Naive thymus-derived CD8-positive, alpha-beta T cell (primary cell): ENCODE data around the gene ZBP1. TPM values are rescaled to one million over a fixed set of nuclear protein-coding genes. Genes with fewer than 3 reads are reported as not detected.

Experiments
- ATAC-seq, 2 donors: fragments of 150-1000 bp; cut with Tn5 transposase in 1 of 2; sonication (Bioruptor Pico), chemical (Tn5 transposase) in 1 of 2; 1 replicate in 1 of 2; 2 replicates in 1 of 2; pipeline ENCODE4 v1.10.0; 2021; ENCODE audit warnings: mild to moderate bottlenecking in 2 of 2, moderate library complexity in 2 of 2
- POLR2A ChIA-PET: fragments of 350-600 bp; sonication (Branson Sonifier 250); formaldehyde crosslinking; loops from one replicate; lab custom pipeline; 2021; ENCODE audit warnings: antibody characterized with exemption; lab: Charles Lee
- DNase-seq, 10 donors: peaks; one replicate each; pipeline versions ENCODE4 v3.0.0 to v3.0.0-alpha.2; 2020 to 2022
- H3K27ac Mint-ChIP-seq, 10 donors: one replicate each; pipeline ENCODE4 v1.8.0; 2020 to 2022; ENCODE audit warnings: mild to moderate bottlenecking in 10 of 10, mixed read lengths in 10 of 10, moderate library complexity in 4 of 10, inconsistent platforms in 1 of 10
- H3K27me3 Mint-ChIP-seq, 5 donors: one replicate each; pipeline ENCODE4 v1.8.0; 2021 to 2022; ENCODE audit warnings: mixed read lengths in 5 of 5
- H3K36me3 Mint-ChIP-seq, 3 donors: one replicate each; pipeline ENCODE4 v1.8.0; 2020 to 2022; ENCODE audit warnings: mixed read lengths in 3 of 3, mild to moderate bottlenecking in 2 of 3, inconsistent platforms in 1 of 3
- H3K4me1 Mint-ChIP-seq, 4 donors: one replicate each; pipeline ENCODE4 v1.8.0; 2021 to 2022; ENCODE audit warnings: mixed read lengths in 4 of 4
- H3K4me3 Mint-ChIP-seq, 10 donors: one replicate each; pipeline ENCODE4 v1.8.0; 2020 to 2022; ENCODE audit warnings: mild to moderate bottlenecking in 10 of 10, mixed read lengths in 10 of 10, moderate library complexity in 6 of 10, inconsistent platforms in 1 of 10
- H3K9me3 Mint-ChIP-seq, 9 donors: one replicate each; pipeline ENCODE4 v1.8.0; 2020 to 2022; ENCODE audit warnings: mixed read lengths in 9 of 9, mild to moderate bottlenecking in 3 of 9, inconsistent platforms in 1 of 9, moderate library complexity in 1 of 9
- polyA plus RNA-seq, 3 donors: library from polyadenylated mRNA; unstranded; fragments of 300-500 nt; fragmentation: Illumina TruSeq; gene quantifications; one replicate each; pipeline ENCODE4 v1.2.3, GENCODE V29; 2021
- total RNA-seq, 8 experiments: library from RNA in 2 of 8; stranded (reverse) in 2 of 8; gene quantifications; one replicate each; pipeline ENCODE4 v1.2.3 and lab custom pipeline; 2021 to 2026

Gene ZBP1
- total and polyA plus RNA-seq, 5 experiments from 2014 or later, result 6.2 to 10.9 (median 10.2) TPM

DNA sequence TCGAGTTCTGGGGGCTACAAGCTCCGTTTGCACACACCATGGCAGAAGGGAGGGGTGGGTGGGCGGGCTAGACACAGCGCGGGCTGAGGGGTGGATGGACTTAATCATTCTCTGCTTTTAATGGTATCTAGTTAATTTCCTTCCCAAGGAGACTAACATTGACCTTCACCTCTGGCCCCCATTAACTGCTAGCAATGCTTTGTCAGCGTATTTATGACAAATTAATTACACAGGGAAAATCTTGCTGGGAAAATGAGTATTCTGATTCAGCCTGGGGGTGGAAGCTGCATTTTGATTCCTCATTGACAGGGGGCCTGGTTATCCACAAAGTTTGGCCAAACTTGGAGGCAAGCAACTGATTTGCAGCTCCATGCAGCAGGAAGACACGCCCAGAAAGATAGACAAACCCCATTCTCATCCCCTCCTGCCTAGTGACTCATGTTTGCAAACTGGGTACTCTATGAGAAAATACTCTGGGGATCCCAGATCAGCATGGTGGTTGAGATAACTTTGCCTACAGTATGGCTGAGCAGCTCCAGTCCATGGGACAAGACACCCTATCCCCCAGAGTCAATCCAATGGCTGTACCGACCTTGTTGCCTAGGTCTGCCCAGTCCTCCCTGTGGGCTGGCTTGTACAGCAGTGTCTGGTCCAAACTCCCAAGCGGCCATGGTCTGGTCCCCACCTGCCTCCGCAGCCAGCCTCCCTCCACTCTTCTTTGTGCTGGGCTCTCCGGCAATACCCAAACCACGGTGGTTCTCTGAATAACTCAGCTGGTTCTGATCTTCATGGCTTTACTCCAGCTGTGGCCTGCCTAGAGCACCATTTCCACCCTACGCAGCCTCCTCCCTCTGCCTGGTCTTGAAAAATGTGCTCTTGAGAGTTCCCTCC is 19.7 kb downstream of the ZBP1 start:
- peak in 1 of 10 donors; percentile 27 for DNase-seq
- H3K9me3 Mint-ChIP-seq, result no peaks in the 10 kb centered on the region
- peak overlapping the region in 3 of 10 donors; percentile 13 to 53 (median 29) for H3K27ac Mint-ChIP-seq
- POLR2A ChIA-PET, result interaction anchor here (2.7 to 3.3 kb wide), 2 partner anchors 19 to 29 kb away, joined by 9 read pairs; partner anchors contain the start of gene ZBP1
- H3K4me1 Mint-ChIP-seq, result peaks cover 5 to 20% (median 15%) of the 10 kb centered on the region in 4 donors
- no peak for ATAC-seq
- H3K36me3 Mint-ChIP-seq, result peaks cover 0 to 4% (median 0%) of the 10 kb centered on the region in 3 donors
- H3K27me3 Mint-ChIP-seq, result no peaks in the 10 kb centered on the region
- no peak overlapping the region for H3K4me3 Mint-ChIP-seq

DNA sequence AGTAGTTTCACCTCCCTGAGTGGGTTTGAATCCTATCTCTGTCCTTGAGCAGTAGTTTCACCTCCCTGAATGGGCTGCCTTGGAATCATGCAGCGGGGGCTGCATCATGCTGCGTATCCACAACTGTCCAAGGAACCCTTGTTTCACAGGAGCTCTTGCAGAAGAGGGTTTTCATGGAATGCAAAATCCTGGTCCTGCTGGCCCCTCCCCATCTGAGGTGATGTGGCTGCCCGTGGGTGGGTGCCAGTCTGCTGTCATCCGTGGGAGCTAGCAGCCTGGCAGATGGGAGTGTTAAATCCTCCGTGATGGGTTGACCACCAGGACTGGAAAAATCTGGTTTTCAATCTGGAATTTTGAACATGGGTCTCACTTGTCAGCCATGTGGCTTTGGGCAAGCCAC is 21.7 kb downstream of the ZBP1 start:
- DNase-seq (peak in 1 of 10 donors; percentile 18), ATAC-seq (no peak)
- Mint-ChIP-seq H3K9me3 (no peaks in the 10 kb centered on the region), H3K27ac (peak overlapping the region in 1 of 10 donors; percentile 72), H3K36me3 (no peaks in the 10 kb centered on the region), H3K4me3 (peak overlapping the region in 1 of 10 donors; percentile 36), H3K4me1 (peaks cover 5 to 9% (median 7%) of the 10 kb centered on the region in 4 donors), H3K27me3 (no peaks in the 10 kb centered on the region)
- POLR2A ChIA-PET, result interaction anchor here (1.2 to 3.3 kb wide), 3 partner anchors 21 to 31 kb away, joined by 3 to 9 read pairs (median 9); partner anchors contain the start of gene ZBP1

DNA sequence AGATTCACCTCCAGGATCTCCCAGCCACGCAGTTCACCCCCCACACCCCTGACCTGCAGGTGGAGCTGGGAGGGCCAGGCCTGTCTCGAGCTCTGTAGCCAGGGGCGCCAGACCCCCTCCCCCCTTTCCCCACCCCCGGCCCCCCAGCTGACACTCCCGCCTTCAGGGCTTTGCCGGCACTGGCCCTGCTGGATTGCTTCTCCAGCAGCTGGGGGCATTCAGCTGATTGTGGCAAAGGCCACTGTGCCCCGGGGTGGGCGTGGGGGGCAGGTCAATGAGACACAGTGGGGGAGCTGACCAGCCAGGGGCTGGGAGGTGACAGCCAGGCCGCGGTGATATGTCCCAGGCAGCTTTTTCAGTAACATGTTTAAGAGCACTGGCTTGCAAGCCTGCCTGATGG is 22.2 kb downstream of the ZBP1 start:
- H3K9me3 Mint-ChIP-seq, result no peaks in the 10 kb centered on the region
- peak overlapping the region in 1 of 10 donors; percentile 72 for H3K27ac Mint-ChIP-seq
- peaks cover 5 to 11% (median 7%) of the 10 kb centered on the region in 4 donors for H3K4me1 Mint-ChIP-seq
- DNase-seq (peak in 1 of 10 donors; percentile 44), ATAC-seq (no peak)
- no peaks in the 10 kb centered on the region for H3K27me3 Mint-ChIP-seq
- H3K4me3 Mint-ChIP-seq, result no peak overlapping the region
- H3K36me3 Mint-ChIP-seq, result no peaks in the 10 kb centered on the region
- POLR2A ChIA-PET, result interaction anchor here (1.2 to 2.7 kb wide), 2 partner anchors 22 to 25 kb away, joined by 3 to 9 read pairs; partner anchors contain the start of gene ZBP1

DNA sequence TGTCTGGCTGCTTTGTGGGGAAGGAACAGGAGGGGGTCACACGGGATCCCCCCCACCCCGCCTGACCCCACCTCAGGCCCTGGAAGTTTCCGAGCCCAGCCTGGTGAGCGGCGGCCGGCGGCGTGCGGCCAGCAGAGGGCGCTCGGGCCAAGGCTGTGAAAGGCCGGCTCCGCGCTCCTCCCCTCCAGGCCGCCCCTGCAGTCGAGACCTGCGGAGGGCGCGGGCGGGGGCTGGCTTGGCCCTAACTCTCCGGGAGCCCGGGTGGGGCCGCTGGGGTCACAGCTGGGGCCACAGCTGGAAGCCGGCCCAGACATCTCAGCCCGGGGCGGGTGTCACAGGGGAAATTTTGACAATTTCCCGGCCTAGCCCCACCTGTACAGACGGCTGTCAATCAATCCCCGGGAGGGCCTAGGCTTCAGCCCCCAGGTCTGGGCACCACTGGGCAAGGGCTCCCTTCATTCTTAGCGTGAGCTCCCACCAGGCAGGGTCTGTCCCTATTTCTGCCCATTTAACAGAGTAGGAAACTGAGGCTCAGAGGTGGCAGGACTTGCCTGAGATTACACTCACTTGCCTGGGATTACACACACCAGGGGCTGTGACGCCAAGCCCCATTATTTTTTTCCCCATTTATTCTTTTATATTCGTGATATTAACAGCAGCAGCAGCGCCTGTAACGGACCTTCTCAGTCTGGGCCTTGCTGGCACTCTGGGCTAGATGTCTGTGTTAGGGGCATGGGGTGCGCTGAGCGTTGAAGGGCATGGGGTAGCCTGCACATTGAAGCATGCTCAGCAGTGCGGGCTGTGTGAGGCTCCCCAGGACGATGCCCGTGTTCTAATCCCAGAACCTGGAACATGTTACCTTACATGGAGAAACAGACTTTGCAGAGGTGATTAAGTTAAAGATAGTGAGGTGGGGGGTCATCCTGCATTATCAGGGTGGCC is 23.0 kb downstream of the ZBP1 start:
- Mint-ChIP-seq H3K9me3 (no peaks in the 10 kb centered on the region), H3K27ac (peak overlapping the region in 3 of 10 donors; percentile 33 to 46 (median 36)), H3K27me3 (no peaks in the 10 kb centered on the region), H3K4me3 (peak overlapping the region in 2 of 10 donors; percentile 18 to 44), H3K36me3 (no peaks in the 10 kb centered on the region), H3K4me1 (peaks cover 5 to 11% (median 7%) of the 10 kb centered on the region in 4 donors)
- POLR2A ChIA-PET, result interaction anchor here (1.3 to 2.1 kb wide), 2 partner anchors 25 to 33 kb away, joined by 6 to 12 read pairs; no protein-coding TSS in a partner anchor
- peak; percentile 57 to 86 (median 78) for DNase-seq
- ATAC-seq, result peak; percentile 91 to 96

DNA sequence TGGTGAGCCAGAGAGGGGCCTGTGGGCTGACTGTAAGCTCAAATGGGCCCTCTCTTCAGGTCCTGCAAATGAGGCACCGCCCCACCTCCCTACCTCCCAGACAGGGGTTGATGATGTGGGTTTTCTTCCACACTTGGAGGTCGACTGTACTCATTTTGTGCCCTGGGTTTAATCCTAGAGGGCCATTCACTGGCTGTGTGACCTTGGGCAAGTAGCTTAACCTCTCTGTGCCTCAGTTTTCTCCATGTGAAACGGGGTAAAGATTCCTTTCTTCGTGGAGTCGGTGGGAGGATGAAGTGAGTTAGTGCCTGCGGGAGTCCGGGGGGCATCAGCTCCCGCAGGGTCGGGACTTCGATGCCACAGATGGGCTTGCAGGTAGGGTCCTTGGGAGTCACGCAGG is 23.9 kb downstream of the ZBP1 start:
- H3K27ac Mint-ChIP-seq, result peak overlapping the region in 1 of 10 donors; percentile 82
- peaks cover 0 to under 1% (median 0%) of the 10 kb centered on the region in 9 donors for H3K9me3 Mint-ChIP-seq
- DNase-seq (no peak), ATAC-seq (no peak)
- H3K4me1 Mint-ChIP-seq, result peaks cover 4 to 11% (median 5%) of the 10 kb centered on the region in 4 donors
- POLR2A ChIA-PET, result interaction anchor here (0.7 to 2.1 kb wide), 7 partner anchors 23 to 582 kb away, joined by 3 to 12 read pairs (median 3); no protein-coding TSS in a partner anchor
- H3K27me3 Mint-ChIP-seq, result no peaks in the 10 kb centered on the region
- no peaks in the 10 kb centered on the region for H3K36me3 Mint-ChIP-seq
- no peak overlapping the region for H3K4me3 Mint-ChIP-seq

DNA sequence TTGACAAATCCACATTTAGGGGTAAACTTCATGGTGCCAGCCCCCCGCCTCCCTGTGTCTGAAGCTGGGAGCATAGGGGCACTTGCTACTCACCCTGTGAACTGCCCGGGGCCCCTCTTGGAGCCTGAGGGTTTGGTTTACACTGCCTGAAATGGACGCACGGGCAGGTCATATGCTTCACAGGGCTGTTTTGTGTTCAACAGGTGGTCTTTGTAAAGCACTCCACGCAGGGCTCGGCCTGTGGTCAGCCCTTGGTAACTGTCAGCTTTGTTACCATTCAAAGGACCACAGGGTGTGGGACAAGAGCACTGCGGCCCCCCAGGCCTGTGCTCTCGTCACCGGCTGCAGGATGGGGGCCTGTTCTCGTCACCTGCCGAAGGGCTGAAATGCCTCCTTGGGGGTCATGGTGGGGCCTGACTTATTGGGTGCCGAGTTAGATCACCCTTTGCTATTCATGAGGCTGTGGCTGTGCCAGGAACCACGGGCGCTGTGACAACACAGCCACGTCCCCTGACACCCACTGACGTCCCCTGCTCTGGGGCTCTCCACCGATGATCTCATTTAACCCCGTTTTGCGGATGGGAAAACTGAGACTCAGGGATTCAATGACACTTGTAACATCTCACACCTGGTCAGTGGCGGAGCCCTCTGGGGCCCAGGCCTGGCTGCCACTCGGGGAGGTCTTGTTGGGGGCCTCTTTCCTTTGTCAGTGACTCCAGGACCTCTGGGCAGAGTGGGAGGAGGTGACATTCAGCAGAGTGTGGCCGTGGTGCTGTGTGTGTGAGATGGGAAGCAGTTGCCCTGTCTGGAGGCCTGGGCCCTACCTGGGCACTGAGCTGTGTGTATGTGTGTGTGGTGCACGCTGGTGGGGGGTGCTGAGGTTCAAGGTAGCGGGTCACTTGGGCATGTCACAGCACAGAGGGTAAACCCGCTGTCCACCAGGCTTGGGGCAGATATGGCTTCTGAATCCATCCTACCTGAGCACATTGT is 24.9 kb downstream of the ZBP1 start:
- no peaks in the 10 kb centered on the region for H3K27me3 Mint-ChIP-seq
- peaks cover 0 to 11% (median 3%) of the 10 kb centered on the region in 4 donors for H3K4me1 Mint-ChIP-seq
- POLR2A ChIA-PET, result interaction anchor here (0.7 to 2.1 kb wide), 6 partner anchors 24 to 87 kb away, joined by 3 to 12 read pairs (median 4); no protein-coding TSS in a partner anchor
- H3K27ac Mint-ChIP-seq, result peak overlapping the region in 2 of 10 donors; percentile 32 to 82
- peaks cover 0 to 2% (median 0%) of the 10 kb centered on the region in 9 donors for H3K9me3 Mint-ChIP-seq
- no peaks in the 10 kb centered on the region for H3K36me3 Mint-ChIP-seq
- no peak overlapping the region for H3K4me3 Mint-ChIP-seq
- no peak for ATAC-seq
- peak in 1 of 10 donors; percentile 53 for DNase-seq

DNA sequence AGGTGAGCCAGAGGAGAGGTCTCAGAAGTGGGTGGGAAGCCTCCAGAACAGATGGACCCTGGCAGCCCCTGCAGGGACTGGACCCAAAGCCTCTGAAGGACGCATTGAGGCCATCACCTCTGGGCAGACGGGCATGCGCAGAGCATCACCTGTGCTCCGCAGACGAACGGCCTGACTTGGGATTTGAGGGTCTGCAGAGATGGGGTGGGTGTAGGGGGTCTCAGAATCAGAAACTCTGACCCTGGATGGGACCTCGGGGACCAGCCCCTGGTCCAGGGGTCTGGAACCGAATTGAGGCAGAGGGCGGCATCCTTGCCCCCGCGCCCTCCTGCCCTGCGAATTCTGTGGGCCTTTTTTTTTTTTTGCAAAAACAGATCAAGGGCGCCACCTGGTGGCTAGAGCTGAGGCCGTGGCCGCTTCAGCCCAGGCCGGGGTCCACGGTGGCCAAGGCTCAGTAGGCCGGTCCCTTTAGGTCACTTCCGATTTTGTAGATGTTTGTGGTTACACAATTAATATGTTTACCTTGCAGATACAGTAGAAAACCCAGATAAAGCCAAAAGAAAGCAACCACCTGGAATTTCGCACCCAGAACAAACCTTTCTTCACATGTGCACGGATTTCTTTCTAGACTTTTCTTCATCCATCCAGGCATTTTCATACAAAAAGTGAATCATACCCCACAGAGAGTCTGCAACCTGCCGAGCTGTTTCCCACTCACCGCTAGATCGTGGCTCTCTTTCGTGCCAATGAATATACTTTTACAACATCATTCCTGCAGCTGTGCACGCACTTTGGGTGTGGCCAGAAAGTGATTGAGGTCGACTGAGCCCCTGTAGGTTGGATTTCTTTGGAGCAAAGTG is 25.9 kb downstream of the ZBP1 start:
- H3K9me3 Mint-ChIP-seq, result peaks cover 0 to 4% (median 0%) of the 10 kb centered on the region in 9 donors
- no peaks in the 10 kb centered on the region for H3K36me3 Mint-ChIP-seq
- POLR2A ChIA-PET, result interaction anchor here (0.6 kb wide), 1 partner anchor 497 kb away, joined by 6 read pairs; no protein-coding TSS in a partner anchor
- no peak overlapping the region for H3K4me3 Mint-ChIP-seq
- no peaks in the 10 kb centered on the region for H3K27me3 Mint-ChIP-seq
- peak in 9 of 10 donors; percentile 9 to 71 (median 50) for DNase-seq
- ATAC-seq, result peak; percentile 30 to 33
- peak overlapping the region in 3 of 10 donors; percentile 18 to 88 (median 56) for H3K27ac Mint-ChIP-seq
- peaks cover 0 to 11% (median 3%) of the 10 kb centered on the region in 4 donors for H3K4me1 Mint-ChIP-seq

DNA sequence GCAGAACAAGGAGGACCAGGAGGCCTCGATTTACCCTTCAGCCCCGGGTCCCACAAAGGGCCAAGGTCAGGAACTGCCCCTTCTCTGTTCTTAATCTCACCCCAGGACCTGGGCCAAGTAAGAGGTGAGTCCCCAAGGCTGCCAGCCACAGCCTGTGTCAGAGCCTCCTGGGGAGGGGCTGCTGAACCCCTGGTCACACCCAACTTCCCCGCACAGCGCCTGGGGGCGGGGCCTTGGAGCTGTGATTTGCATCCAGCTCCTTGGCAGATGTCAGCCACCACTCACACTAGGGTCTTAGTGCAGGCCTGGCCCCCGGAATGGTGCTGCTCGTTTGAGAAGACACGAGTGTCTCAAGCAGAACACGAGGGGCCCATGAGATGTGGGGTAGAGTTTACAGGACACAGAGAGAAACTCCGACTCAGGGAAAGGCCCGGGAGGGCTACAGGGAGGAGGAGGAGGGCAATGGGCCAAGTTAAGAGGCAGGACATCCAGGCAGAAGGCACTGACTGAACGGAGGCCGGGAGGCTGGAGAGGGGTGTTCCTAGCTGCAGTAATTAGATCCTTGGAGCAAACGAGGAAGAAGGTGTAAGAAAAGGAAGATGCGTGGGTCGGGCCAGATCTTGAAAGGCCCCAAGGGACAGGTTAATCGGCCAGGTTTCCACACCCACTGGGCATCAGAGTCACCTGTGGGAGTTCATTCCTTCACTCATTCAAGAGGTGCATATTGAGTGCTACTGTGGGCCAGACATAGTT is 26.9 kb downstream of the ZBP1 start:
- DNase-seq, result peak in 1 of 10 donors; percentile 60
- H3K9me3 Mint-ChIP-seq, result peaks cover 0 to 4% (median 0%) of the 10 kb centered on the region in 9 donors
- H3K4me3 Mint-ChIP-seq, result peak overlapping the region in 1 of 10 donors; percentile 47
- ATAC-seq, result no peak
- H3K4me1 Mint-ChIP-seq, result peaks cover 0 to 11% (median 3%) of the 10 kb centered on the region in 4 donors
- peak overlapping the region in 3 of 10 donors; percentile 27 to 88 (median 80) for H3K27ac Mint-ChIP-seq
- POLR2A ChIA-PET, result no interaction called here
- no peaks in the 10 kb centered on the region for H3K27me3 Mint-ChIP-seq
- H3K36me3 Mint-ChIP-seq, result no peaks in the 10 kb centered on the region

DNA sequence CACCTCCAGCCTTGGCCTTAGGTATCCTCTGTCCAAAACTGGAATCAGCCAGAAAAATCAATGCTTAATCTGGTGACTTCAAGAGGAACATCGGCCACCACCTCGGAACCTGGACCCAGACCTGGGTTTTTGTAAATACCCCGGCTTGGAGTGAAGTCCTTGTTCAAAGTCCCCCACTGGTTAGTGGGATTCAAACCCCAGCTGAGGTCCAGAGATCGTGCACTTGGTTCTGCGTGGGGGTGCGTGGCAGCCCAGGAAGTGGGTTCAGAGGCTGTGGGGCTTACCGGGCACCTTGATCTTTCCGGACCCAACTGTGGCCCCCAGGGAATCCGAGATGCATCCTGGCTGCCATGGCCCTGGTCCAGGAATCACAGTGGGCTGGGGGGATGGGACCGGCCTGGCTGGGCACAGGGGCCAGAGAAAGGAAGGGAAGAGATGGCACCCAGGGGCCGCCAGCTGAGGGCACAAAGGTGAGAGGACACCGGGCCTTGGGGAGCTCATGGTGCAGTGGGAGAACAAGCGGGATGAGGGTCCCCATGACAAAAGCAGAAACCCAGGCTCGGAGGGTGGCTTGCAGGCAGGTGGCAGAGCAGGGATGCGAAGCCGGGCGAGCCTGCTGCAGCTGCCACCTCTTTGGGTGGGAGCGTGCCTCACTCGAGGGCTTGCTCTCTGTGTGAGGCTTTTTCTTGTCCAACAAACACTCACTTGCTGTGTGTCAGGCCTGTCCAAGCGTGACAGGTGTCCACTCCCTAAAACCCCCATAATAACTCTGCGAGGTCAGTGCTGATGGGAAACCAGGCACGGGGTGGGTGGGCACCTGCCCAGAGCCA is 27.7 kb downstream of the ZBP1 start:
- H3K9me3 Mint-ChIP-seq, result peaks cover 0 to 7% (median 0%) of the 10 kb centered on the region in 9 donors
- POLR2A ChIA-PET, result no interaction called here
- ATAC-seq, result no peak

More for the DNA sequence above, 27.7 kb downstream of the ZBP1 start:
- no peak overlapping the region for H3K4me3 Mint-ChIP-seq
- peak in 1 of 10 donors; percentile 50 for DNase-seq
- peaks cover 0 to 9% (median 1%) of the 10 kb centered on the region in 4 donors for H3K4me1 Mint-ChIP-seq
- H3K27ac Mint-ChIP-seq, result no peak overlapping the region
- no peaks in the 10 kb centered on the region for H3K36me3 Mint-ChIP-seq
- H3K27me3 Mint-ChIP-seq, result peaks cover 0 to 2% (median 0%) of the 10 kb centered on the region in 5 donors
